ENCODE results near the gene OR13A1.

- TF ChIP-seq POLR2A (IDR thresholded peaks at IDR 0.05) (no peak), CTCF (IDR thresholded peaks at IDR 0.05) (no peak), POLR2AphosphoS5 (IDR thresholded peaks at IDR 0.05) (no peak)
Observed at GRCh38 chr10:45355494-45355893, 40.1 kb upstream of the OR13A1 start.
